Measurements from ENCODE around the gene MS4A6E.

DNA sequence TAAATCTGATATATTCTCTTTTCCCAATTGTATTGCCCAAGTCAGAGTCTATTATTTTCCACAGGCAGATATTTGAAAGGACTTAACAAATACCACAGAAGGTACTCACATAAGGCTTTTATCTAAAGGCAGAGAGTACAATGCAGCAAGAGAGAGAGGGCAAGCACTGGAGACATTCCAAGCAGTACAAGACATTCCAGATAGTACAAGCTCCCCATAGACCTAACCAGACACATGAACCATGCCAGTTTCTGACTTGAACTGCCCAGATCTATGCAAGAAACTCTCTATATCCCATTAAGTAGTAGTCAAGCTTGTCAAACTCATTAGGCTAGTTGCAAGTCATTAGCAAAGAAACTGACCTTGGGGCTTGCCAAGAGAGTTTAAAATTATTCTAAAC lies 11.2 kb upstream of the MS4A6E start:
- no peak for TF ChIP-seq CTCF (conservative IDR thresholded peaks at IDR 0.05; ENCODE audit: low read depth, low read length)
- no peak for TF ChIP-seq EZH2 (IDR thresholded peaks at IDR 0.05; ENCODE audit: borderline replicate concordance, low read depth, low read length, poor library complexity, severe bottlenecking)

Data from A673 (cell line).